ENCODE results near the gene TRPC4AP.

TRPC4AP gene

DNA sequence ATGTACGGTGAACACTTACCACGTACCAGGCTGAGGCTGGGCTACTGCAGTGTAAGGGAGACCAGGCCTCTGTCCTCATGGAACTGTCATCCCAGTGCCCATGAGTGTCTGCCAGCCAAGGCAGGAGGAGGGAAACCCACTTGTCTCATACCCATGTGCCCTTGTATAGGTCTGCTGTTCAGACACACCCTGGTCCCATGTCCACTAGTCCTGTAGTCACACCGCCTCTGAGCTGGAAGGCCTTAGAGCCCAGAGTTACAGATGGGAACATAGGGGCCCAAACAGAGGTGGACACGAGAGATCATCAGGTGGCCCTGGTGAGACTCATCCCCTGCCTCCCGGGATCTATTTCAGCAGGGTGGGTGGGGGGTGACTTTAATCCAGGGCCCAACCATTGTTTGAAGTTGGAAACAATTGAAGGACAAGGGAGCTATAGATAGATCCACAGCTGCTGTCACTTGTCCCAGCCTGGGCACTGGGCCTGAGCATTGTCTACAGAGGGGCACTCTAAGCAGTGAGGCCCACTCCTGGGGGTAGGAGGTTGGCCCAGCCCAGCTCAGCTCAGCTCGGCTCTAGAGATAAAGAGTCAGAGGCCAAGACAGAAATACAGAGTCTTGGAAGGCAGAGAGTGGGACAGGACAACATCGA, 122.3 kb downstream of the TRPC4AP start:
- DNase-seq (ENCODE audit: low spot score) = no peak

DNA sequence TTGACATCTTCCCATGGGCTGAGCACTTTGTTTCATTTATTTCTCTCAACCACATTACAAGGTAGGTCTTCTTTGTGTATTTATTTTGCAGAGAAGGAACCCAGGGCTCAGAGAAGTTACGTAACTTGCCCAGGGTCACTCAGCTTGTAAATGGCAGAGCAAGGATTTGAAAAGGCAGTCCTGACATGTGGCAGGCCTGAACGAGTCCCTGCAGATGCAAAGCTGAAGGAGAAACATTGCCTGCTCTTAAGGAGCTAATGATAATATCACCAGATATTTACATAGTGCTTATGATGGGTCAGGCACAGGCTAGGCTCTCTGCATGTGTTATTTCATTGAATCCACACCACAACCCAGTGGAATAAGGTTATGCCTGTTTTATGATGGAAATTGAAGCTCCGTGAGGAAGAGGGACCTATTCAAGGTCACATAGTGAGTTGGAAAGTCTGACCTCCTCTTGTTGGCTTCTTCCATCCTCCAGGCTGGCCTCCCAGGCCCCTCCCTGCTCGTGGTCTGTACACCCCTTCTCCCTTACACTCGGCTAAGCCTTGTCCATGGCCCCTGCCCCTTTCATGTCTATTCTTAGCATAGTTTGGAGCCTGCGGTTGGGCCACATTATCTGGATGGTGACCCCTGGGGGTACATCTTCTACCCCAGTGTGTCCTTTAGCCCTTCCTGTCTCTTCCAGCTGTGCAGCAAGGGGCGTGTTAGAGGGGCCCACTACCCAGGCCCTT, 124.4 kb downstream of the TRPC4AP start:
- DNase-seq (ENCODE audit: low spot score) = no peak

DNA sequence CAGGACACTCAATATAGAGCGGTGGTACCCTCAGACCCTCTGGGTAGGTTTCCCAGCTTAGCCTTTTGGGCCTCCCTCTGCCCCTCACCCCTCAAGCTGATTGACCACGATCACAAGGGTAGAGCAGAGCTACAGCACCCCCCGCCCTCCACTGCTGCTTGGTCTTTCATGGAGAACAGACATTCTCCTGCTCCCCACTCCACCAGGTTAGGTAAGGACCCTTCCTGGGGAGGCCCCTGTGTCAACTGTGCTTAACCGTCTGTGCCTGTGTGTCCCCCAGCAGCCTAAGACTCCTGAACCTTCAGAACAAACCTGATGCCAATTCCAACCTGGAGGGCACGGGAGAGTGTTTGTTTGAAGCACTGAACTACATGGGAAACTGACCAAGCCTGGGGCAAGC, 125.2 kb downstream of the TRPC4AP start:
- no peak for DNase-seq (ENCODE audit: low spot score)

GRCh38 chr20:34965051-34965450, 127.6 kb downstream of the TRPC4AP start:
- no peak for DNase-seq (ENCODE audit: low spot score)

DNA sequence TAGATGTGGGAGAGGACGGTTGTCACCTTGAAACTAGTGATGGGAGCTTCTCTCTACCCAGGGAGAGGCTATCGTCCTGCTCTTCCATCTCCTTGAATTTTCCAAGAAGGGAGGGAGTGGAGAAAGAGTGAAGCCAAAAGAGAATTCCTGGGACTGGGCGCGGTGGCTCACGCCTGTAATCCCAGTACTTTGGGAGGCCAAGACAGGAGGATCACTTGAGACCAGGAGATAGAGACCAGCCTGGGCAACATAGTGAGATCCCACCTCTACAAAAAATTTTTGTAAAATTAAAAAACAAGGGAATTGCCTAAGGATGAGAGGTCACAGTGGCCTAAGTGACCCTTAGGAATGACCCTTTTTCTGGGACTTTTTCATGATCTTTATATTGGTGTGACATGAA, 128.1 kb downstream of the TRPC4AP start:
- DNase-seq (ENCODE audit: low spot score) = no peak

DNA sequence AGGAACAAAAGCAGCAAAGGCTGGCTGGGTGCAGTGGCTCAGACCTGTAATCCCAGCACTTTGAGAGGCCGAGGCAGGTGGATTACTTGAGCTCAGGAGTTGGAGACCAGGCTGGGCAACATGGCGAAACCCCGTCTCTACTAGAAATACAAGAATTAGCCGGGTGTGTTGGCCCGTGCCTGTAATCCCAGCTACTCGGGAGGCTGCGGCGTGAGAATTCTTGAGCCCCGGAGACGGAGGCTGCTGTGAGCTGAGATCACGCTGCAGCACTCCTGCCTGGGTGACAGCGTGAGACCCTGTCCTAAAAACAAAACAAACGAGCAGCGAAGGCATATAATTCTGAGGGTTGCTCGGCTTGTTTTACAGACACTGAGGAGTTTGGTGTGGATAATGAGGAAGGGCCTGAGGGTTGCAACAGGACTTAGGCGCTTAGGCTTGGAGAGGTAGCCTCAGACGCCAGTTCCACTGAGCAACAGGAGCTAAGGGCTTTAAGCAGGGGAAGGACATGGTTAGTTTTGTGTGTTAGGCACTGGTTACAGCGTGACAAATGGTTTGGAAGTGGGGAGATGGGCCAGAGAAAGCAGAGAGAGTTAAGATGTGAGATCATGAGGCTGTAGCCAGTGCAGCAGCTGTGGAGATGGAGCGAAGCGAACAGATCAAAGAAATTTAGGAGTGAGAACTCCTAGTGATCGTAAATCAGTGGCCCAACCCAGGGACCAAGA, 135.7 kb downstream of the TRPC4AP start:
- DNase-seq (ENCODE audit: low spot score) = no peak

- no peak for DNase-seq (ENCODE audit: low spot score)
These were observed 136.6 kb downstream of the TRPC4AP start for GRCh38 chr20:34956041-34956458.

GRCh38 chr20:34955231-34956040, 137.2 kb downstream of the TRPC4AP start, which contains the start of the genes GSS and MYH7B:
TSS of gene GSS (minus strand) at chr20:34955806. CDS start at chr20:34951852, 3,954 bp downstream.
TSS of gene MYH7B (plus strand) at chr20:34955868. CDS start at chr20:34978006, 22,138 bp downstream.
- peak; percentile 98 for DNase-seq (ENCODE audit: low spot score)

- DNase-seq (ENCODE audit: low spot score) = peak; percentile 53
These were observed 137.7 kb downstream of the TRPC4AP start for GRCh38 chr20:34954904-34955230.

DNA sequence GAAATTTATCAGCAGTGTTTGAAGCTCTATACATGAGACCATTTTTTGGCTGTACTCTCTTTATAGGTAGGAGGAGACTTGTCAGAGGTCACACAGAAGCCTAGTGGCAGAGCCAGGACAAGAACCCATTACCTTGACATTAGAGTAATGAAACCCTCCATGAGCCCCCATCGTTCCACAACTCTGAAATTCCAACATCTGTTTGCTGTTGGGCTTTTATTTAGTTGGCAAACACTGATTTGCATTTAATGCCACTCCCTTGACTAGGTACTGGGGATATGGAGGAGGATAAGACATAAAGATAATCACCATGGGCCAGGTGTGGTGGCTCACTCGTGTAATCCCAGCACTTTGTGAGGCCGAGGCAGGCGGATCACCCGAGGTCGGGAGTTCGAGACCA, 138.6 kb downstream of the TRPC4AP start:
- no peak for DNase-seq (ENCODE audit: low spot score)

DNA sequence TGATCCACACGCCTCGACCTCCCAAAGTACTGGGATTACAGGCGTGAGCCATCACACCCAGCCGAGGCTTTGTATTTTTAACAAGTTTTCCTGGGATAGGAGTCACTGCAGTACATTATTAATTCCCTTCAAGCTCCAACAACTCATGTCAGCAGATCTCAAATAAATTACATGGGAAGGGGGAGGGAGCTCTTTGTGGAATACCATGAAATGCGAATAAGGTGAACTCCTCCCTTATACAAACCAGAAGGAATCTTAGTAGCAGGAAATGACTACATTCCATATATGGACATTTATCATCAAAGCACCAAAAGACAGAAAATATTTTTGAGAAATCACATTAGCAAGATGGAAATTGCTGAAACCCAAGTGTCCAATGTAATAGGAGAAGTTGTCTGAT, 139.9 kb downstream of the TRPC4AP start:
- no peak for DNase-seq (ENCODE audit: low spot score)
